Stimulated activated CD8-positive, alpha-beta memory T cell treated with anti-CD3 and anti-CD28 coated beads, Interleukin-7, amount 100 ng/mL, for 4 hours (primary cell): Measurements from ENCODE around the gene PRH1.

Experiments used
- DNase-seq, 2 donors: peaks; one replicate each; pipeline ENCODE4 v3.0.0-alpha.2; 2020; ENCODE audit warnings: low read depth in 2 of 2

PRH1 gene

GRCh38 chr12:10884086-10884725, at the start of gene PRH1:
TSS of gene PRH1 (minus strand) at chr12:10884255. CDS start at chr12:10884217, 38 bp downstream.
- DNase-seq = no peak

- no peak for DNase-seq
Measured at GRCh38 chr12:10928746-10929286, 44.8 kb upstream of the PRH1 start, which contains the start of gene PRH2. TSS of gene PRH2 (plus strand) at chr12:10929236. CDS start at chr12:10929274, 38 bp downstream.

DNA sequence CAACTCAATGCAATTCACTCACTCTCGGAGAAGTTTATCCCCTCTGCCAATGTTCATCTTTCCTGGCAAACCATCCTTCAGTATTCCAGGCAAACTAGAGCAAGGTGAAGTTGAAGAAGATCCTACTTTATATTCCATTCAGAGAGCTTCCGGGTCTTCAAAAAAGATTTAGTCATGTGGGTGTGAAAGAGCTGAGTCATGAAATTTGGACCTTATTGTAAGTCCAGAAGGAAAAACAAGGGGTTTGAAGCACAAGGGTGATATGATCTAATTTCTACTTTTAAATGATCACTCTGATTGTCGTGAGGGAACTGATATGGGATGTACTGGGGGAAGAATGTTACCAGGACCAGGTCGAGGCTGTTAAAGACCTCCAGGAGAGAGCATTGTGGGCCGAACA, 42.2 kb upstream of the PRH1 start:
- DNase-seq = no peak

DNA sequence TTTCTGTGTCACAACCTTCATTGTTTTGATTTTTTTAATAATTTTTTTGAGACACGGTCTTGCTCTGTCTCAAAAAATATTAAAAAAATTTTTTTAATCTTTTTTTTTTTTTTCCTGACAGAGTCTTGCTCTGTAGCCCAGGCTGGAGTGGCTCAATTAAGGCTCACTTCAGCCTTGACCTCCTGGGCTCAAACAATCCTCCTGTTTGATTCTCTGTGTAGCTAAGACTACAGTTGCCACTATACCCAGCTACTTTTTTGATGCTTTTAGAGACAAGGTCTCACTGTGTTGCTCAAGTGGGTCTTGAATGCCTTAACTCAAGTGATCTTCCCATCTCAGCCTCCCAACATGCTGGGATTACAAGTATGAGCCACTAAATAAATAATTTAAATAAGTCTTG, 35.8 kb upstream of the PRH1 start:
- no peak for DNase-seq

DNA sequence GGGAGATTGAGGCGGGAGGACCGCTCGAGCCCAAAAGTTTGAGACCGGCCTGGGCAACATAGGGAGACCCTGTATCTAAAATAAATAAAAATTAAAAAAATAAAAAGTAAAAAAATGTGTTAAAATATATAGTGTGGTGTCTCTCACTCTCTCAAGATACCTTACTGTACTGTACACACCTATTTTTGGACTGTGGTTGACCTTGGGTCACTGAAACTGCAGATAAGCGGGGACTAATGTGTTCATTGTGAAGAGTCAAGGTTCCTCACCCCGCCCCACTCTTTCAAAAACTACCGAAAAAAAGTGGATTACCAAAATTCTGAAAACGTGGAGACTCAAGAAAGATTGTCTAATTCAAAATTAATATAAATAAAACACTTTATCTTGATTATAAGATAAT, 26.3 kb upstream of the PRH1 start:
- no peak for DNase-seq

DNA sequence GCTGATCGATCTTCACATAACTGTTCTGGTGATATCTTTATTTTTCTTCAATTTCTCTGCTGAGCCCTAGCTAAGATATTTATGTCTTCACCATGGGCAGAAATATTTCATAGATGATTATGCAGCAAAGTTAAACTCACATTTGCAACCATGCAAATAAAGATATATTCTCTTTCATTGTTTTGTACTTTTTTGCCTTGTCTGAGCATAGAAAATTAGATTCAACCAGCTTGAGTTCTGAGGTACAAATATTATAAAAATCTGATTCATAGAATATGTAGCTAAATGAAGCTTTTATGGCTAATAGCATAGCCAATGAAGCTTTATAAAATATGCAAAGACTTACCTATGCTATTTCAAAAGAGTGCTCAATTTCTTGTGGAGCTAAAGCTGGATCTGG, 25.4 kb upstream of the PRH1 start, which contains the start of gene TAS2R13:
Gene TAS2R13 (minus strand): TSS at position 101 of the 400 bp plus-strand sequence. CDS start 264 bp downstream, outside the sequence.
- no peak for DNase-seq

GRCh38 chr12:10904686-10905085, 20.6 kb upstream of the PRH1 start:
- no peak for DNase-seq

- DNase-seq = no peak
Measured at GRCh38 chr12:10901427-10901826, 17.4 kb upstream of the PRH1 start.

GRCh38 chr12:10900972-10901371, 16.9 kb upstream of the PRH1 start:
- no peak for DNase-seq

DNA sequence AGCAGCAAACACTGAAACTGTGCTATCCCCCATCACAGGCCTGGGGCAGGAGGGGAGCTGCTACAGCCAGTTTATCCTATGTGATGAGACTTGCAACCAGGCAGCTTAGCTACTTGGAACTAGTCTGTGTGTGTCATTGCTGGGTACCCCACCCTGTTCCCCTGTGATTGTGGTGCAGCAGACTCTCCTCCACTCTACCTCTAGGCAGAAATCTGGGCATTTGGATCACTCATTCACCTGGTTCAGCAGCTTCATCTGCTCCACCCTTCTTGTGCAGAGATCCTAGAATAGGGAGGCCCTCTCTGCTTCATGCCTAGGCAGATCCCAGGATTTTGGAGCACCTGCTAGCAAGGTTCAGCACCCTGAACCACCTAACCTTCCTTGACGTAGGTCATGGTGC, 16.5 kb upstream of the PRH1 start:
- no peak for DNase-seq

DNA sequence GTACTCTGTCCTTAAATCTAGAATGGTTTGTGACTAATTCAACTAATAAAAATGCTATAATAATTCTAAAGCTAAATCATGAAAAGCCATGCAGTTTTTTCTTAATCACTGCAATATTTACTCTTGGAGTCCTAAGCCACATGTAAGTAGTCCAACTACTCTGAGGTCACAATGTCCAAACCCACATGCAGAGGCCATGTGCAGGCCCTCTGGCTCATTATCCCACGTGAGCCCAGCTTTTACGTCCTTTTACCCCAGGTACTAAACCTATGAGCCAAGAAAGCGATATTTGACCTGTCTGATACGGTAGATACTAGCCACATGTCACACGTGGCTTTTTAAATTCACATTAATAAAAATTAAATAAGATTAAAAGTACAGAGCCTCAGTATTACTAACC, 12.8 kb upstream of the PRH1 start:
- DNase-seq = no peak

DNA sequence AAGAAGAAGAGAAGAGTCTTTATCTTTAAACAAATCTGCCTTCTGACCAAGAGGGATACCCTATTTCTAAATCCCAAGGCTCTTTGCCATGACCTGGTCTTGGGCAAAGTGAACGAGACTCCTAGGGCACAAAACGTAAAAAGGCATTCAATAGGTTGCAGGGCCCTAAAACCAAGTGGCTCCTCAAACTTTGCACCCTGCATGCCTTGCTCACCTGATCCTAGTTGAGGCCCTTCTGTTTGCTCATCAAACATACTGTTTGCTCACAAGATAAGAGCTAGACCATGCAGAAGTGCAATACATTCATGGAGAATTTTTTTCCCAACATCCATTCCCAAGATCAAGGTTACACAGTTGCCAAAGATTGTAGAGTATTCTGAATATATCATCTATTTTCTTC, 7.9 kb upstream of the PRH1 start:
- DNase-seq = no peak

DNA sequence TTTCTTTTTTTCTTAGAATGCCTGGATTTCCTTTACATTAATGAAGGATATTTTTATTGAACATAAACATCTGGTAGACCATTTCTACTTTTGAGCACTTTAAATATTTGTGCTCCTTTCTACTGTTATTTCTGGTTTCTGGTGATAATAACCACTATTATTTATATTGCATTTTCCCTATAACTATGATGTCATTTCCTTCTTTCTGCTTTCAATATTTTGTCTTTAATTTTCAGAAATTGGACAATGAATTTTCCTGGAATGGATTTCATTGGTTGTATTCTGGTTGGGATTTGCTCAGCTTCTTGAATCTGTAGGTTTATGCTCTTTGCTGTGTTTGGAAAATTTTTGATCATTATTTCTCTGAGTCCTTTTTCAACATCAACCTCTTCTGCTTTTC, 5.2 kb upstream of the PRH1 start:
- DNase-seq = no peak

DNA sequence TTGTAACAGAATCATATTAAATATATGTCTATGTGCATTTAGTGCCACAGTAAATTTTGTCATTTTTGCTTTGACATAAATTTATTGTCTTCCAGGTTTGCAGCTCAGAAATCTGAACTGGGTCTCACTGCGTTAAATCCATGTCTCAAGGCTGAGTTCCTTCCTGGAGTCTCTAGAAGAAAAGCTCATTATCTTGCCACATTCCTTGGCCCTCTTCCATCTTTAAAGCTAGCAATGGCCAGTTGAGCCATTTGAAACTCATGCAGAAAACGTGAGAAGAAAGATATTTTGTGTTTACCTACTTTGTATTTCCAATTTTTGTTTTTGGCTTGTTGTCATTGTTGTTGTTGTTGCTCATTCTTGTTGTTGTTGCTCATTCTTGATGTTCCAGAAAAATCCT, 10.7 kb downstream of the PRH1 start:
- DNase-seq = no peak

DNA sequence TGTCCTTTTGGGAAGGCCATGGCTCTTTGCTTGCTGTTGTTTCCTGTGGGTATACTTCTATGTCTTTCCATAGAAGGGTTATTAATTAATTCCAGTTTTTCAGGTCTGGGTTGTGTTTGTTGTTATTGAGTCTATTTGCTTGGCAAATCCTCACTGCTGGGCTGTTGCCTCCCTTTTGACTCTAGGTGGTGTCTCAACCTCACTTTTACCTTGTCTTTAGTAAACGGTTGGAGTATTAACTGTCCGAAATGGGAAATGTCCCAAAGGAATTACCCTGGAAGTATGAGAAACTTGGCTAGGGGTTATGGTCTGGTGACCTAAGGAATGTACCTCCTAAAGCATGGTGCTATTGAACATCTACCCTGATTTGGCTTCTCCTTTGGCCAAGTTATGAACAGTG, 16.7 kb downstream of the PRH1 start:
- no peak for DNase-seq

GRCh38 chr12:10863512-10864218, 20.4 kb downstream of the PRH1 start:
- DNase-seq = no peak

GRCh38 chr12:10861366-10861765, 22.7 kb downstream of the PRH1 start:
- no peak for DNase-seq

- DNase-seq = no peak
Measured at GRCh38 chr12:10855807-10856206, 28.2 kb downstream of the PRH1 start.

- DNase-seq = no peak
Measured at GRCh38 chr12:10853776-10854175, 30.3 kb downstream of the PRH1 start.

DNA sequence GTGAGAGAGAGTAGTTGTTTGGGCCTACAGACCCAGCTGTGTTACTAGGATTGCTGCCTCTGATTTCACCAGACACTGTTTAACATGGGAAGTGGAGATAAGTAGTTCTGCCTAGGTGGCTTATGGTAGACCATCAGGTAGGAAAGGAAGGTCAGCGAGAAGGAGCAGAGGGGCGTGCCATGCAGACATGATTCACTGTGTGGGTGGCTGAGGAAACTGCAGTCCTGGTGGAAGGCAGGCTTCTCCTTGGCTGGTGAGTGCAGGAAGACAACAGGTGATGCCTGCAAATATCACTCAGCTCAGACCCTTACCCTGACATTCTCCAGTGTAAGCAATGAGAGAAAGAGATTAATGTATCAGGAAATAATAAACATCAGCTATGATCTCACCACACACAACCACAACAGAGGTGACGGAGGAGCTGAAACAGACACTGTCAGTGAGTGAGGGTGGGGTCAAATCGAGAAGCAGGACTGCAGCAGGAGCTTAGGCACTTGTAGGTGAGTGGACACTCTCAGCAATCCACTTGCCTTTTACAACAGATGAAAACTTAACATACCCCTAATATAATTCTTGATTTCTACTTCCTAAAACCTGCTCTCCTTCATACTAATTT, 32.7 kb downstream of the PRH1 start:
- no peak for DNase-seq

GRCh38 chr12:10849425-10849878, 34.6 kb downstream of the PRH1 start, which contains the start of gene PRR4:
TSS of gene PRR4 (minus strand) at chr12:10849475. CDS start at chr12:10849437, 38 bp downstream.
- no peak for DNase-seq

DNA sequence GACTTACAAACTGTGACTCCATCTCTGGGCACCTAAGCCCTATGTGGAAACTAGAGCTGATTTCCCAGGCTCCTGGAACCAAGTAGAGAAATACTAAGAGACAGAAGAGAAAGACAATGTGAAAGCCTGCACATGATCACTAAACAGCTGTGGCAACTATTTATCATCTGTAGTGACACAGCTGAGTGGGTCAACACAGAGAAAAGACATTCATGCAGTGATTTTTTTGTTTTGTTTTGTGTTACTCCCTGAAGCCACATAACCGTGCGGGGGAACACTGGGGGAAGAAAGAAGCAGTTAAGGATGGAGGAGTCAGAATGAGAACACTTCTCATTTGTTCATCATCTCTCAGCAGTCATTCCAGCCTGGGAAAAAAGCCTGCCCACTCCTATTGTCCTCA, 36.3 kb downstream of the PRH1 start:
- no peak for DNase-seq
